Putamen (tissue), 1 donor: ENCODE results near the gene SCAF11.
A peak's percentile ranks its signal among the peaks of the same experiment; 100 is the strongest.

ENCODE experiments used
- DNase-seq: peaks from one replicate; pipeline ENCODE4 v3.0.0-alpha.2; 2016; ENCODE audit warnings: low spot score

The SCAF11 gene

GRCh38 chr12:45978108-45978507, 12.3 kb downstream of the SCAF11 start:
- DNase-seq, result no peak

GRCh38 chr12:45977620-45978019, 12.8 kb downstream of the SCAF11 start:
- no peak for DNase-seq

GRCh38 chr12:45975506-45975905, 14.9 kb downstream of the SCAF11 start:
- no peak for DNase-seq

GRCh38 chr12:45974883-45975282, 15.5 kb downstream of the SCAF11 start:
- DNase-seq, result no peak

- DNase-seq, result no peak
These were observed 16.1 kb downstream of the SCAF11 start for GRCh38 chr12:45974171-45974719.

- DNase-seq, result no peak
These were observed 16.8 kb downstream of the SCAF11 start for GRCh38 chr12:45973526-45973925.

GRCh38 chr12:45970391-45970790, 20.0 kb downstream of the SCAF11 start:
- DNase-seq, result no peak

GRCh38 chr12:45969084-45969483, 21.3 kb downstream of the SCAF11 start:
- no peak for DNase-seq

GRCh38 chr12:45966486-45966885, 23.9 kb downstream of the SCAF11 start:
- DNase-seq, result no peak

- no peak for DNase-seq
These were observed 27.6 kb downstream of the SCAF11 start for GRCh38 chr12:45962553-45963325.

GRCh38 chr12:45959728-45960127, 30.6 kb downstream of the SCAF11 start:
- DNase-seq, result no peak

GRCh38 chr12:45959025-45959424, 31.3 kb downstream of the SCAF11 start:
- no peak for DNase-seq

GRCh38 chr12:45948546-45948945, 41.8 kb downstream of the SCAF11 start:
- no peak for DNase-seq

GRCh38 chr12:45946435-45946834, 43.9 kb downstream of the SCAF11 start:
- no peak for DNase-seq

- no peak for DNase-seq
These were observed 45.6 kb downstream of the SCAF11 start for GRCh38 chr12:45944771-45945170.

GRCh38 chr12:45939759-45940158, 50.6 kb downstream of the SCAF11 start:
- no peak for DNase-seq

- no peak for DNase-seq
These were observed 51.8 kb downstream of the SCAF11 start for GRCh38 chr12:45938566-45938965.

GRCh38 chr12:45934956-45935355, 55.4 kb downstream of the SCAF11 start:
- DNase-seq, result peak; percentile 7

GRCh38 chr12:45933504-45933903, 56.9 kb downstream of the SCAF11 start:
- DNase-seq, result peak; percentile 2

- no peak for DNase-seq
These were observed 60.0 kb downstream of the SCAF11 start for GRCh38 chr12:45930369-45930768.

GRCh38 chr12:45928309-45928708, 62.1 kb downstream of the SCAF11 start:
- DNase-seq, result no peak

- DNase-seq, result no peak
These were observed 71.6 kb downstream of the SCAF11 start for GRCh38 chr12:45918818-45919217.

- no peak for DNase-seq
These were observed 75.0 kb downstream of the SCAF11 start for GRCh38 chr12:45915405-45915804.

GRCh38 chr12:45914090-45914489, 76.3 kb downstream of the SCAF11 start:
- no peak for DNase-seq
